ENCODE data around the gene VPS13D. TPM values are rescaled to one million over a fixed set of nuclear protein-coding genes. Genes with fewer than 3 reads are reported as not detected.

The VPS13D gene
- total and polyA plus RNA-seq, 2 of the 4 experiments (the other 2 are of a cell fraction) = 9.0 to 16.3 TPM

- TF ChIP-seq CTCF (conservative IDR thresholded peaks at IDR 0.05; ENCODE audit: low read depth, low read length) = no peak
Measured at GRCh38 chr1:12436817-12437599, 207.2 kb downstream of the VPS13D start (continued).

GRCh38 chr1:12437629-12438028 lies 207.8 kb downstream of the VPS13D start:
- DNase-seq = no peak
- Histone ChIP-seq H3K27me3 (ENCODE audit: control insufficient read depth, insufficient read depth, low read length) (no peaks in the 10 kb centered on the region), H3K18ac (ENCODE audit: low read depth, low read length) (peak overlapping the region; percentile 50; the same call in 1 of the 2 replicates), H3K27ac (ENCODE audit: insufficient read depth, low read length) (no peak overlapping the region), H4K8ac (ENCODE audit: low read depth in 2 of 2, low read length in 2 of 2) (peak overlapping the region in 1 of 2 experiments; percentile 82; a peak in 2 of 4 replicates), H3K9me3 (ENCODE audit: control insufficient read depth, insufficient read depth, low read length) (no peaks in the 10 kb centered on the region), H2AK5ac (ENCODE audit: low read depth, low read length) (0 out of 2 replicates have a peak overlapping the region, but pooled peaks have one; percentile 30), H3K4ac (ENCODE audit: low read depth, low read length) (peak overlapping the region; percentile 42; the same call in 1 of the 2 replicates), H3K9me1 (ENCODE audit: insufficient read depth, low read length) (peaks cover 9% of the 10 kb centered on the region; the same call in 1 of the 2 replicates), H3K23ac (ENCODE audit: low read depth, low read length) (no peak overlapping the region), H2BK15ac (ENCODE audit: low read depth, low read length) (peak overlapping the region; percentile 31; the same call in 2 of the 3 replicates), H3K36me3 (ENCODE audit: control insufficient read depth, insufficient read depth, low read length) (peaks cover 2% of the 10 kb centered on the region; the same call in 1 of the 2 replicates), H3K4me2 (ENCODE audit: low read depth, low read length) (no peak overlapping the region), H3K56ac (ENCODE audit: extremely low read depth, insufficient read depth, low read length) (no peak overlapping the region), H4K5ac (ENCODE audit: low read depth, low read length) (0 out of 2 replicates have a peak overlapping the region, but pooled peaks have one; percentile 27), H4K20me1 (ENCODE audit: insufficient read depth, low read length) (no peaks in the 10 kb centered on the region), H4K91ac (ENCODE audit: insufficient read depth, low read depth, low read length) (peak overlapping the region; percentile 42; the same call in 1 of the 2 replicates), H3K14ac (replicated peaks; ENCODE audit: low read depth, low read length) (no peak overlapping the region), H3K4me3 (ENCODE audit: insufficient read depth, low read depth, low read length) (no peak overlapping the region), H3K9ac (ENCODE audit: low read depth, low read length) (no peak overlapping the region), H2BK120ac (ENCODE audit: low read depth, low read length) (peak overlapping the region; percentile 87), H2BK20ac (ENCODE audit: low read depth, low read length) (0 out of 2 replicates have a peak overlapping the region, but pooled peaks have one; percentile 6), H2AK9ac (replicated peaks; ENCODE audit: low read depth, low read length, poor library complexity) (no peak overlapping the region), H3K79me1 (ENCODE audit: low read depth in 1 of 2, low read length in 2 of 2) (peaks cover 9 to 17% of the 10 kb centered on the region in 2 experiments; a peak in 3 of 4 replicates), H3K4me1 (ENCODE audit: control insufficient read depth, insufficient read depth, low read length) (peaks cover 25% of the 10 kb centered on the region), H2BK5ac (ENCODE audit: low read depth, low read length, poor library complexity, severe bottlenecking) (peak overlapping the region; percentile 82), H2AFZ (replicated peaks; ENCODE audit: low read length, poor library complexity) (no peak overlapping the region)
- ChIA-PET CTCF (no interaction called here), POLR2A (ENCODE audit: unreplicated experiment) (no interaction called here)
- intact Hi-C loops (cut with micrococcal nuclease) (no loop called here), in situ Hi-C loops (cut with MboI; ENCODE audit: low sequenced_read_pairs) (no loop called here), dilution Hi-C loops (cut with HindIII; ENCODE audit: low sequenced_read_pairs, unreplicated experiment) (no loop called here)
- TF ChIP-seq FOS (IDR thresholded peaks at IDR 0.05; ENCODE audit: low read depth, low read length) (no peak), NFE2L2 (IDR thresholded peaks at IDR 0.05; ENCODE audit: low read depth, low read length) (no peak), USF2 (IDR thresholded peaks at IDR 0.05; ENCODE audit: low read depth, low read length) (no peak), MXI1 (IDR thresholded peaks at IDR 0.05; ENCODE audit: borderline replicate concordance, low read depth, low read length) (no peak), CHD1 (IDR thresholded peaks at IDR 0.05; ENCODE audit: low read depth, low read length) (no peak), ELK1 (IDR thresholded peaks at IDR 0.05; ENCODE audit: borderline replicate concordance, low read depth, low read length) (no peak), CEBPB (IDR thresholded peaks at IDR 0.05; ENCODE audit: low read depth, low read length) (no peak), RCOR1 (IDR thresholded peaks at IDR 0.05; ENCODE audit: insufficient replicate concordance, low read length) (no peak), SMC3 (IDR thresholded peaks at IDR 0.05; ENCODE audit: low read depth, low read length) (no peak), RFX5 (IDR thresholded peaks at IDR 0.05; ENCODE audit: low read depth, low read length) (no peak), MAFK (IDR thresholded peaks at IDR 0.05; ENCODE audit: low read depth, low read length) (no peak)
- BruUV-seq (replicated peaks) = no TSS peak
- ATAC-seq (ENCODE audit: low read depth) = no peak
- WGBS, 2 experiments (ENCODE audit: extremely low coverage in 2 of 2, insufficient read length in 1 of 2) = no CpG with 5 or more reads among the region's 2 CpGs
